ENCODE measurements around the gene LIPT2.

The LIPT2 gene

GRCh38 chr11:74492974-74493790, at the start of gene LIPT2:
Gene LIPT2 (minus strand): TSS chr11:74493724. CDS start chr11:74493703, 21 bp downstream.
- Histone ChIP-seq H3K9me3 (ENCODE audit: control insufficient read depth, insufficient read depth, low read depth, low read length) (no peaks in the 10 kb centered on the region), H3K36me3 (ENCODE audit: control insufficient read depth in 2 of 2, insufficient read depth in 1 of 2, low read length in 2 of 2) (no peaks in the 10 kb centered on the region), H3K4me3 (ENCODE audit: low read depth, low read length) (peak within 1 kb of the TSS; percentile 70), H3K4me1 (ENCODE audit: control insufficient read depth, insufficient read depth, low read length) (no peaks in the 10 kb centered on the region), H3K27ac (ENCODE audit: extremely low read depth, low read depth, low read length) (peak within 1 kb of the TSS; percentile 96)
- ChIA-PET POLR2A (interaction anchor here (0.6 to 2.5 kb wide), 43 partner anchors 8 to 749 kb away, joined by 3 to 22 read pairs (median 4); partner anchors contain the start of genes PGM2L1, POLD3, SPCS2 and UCP2), CTCF (interaction anchor here (0.8 to 2.1 kb wide), 8 partner anchors 20 to 104 kb away, joined by 3 to 5 read pairs (median 3); no protein-coding TSS in a partner anchor)
- TF ChIP-seq ZBTB7A (tag by site-specific recombination; IDR thresholded peaks at IDR 0.05; ENCODE audit: low read depth) (no peak), ZNF768 (tag by site-specific recombination; IDR thresholded peaks at IDR 0.05) (0 out of 2 replicates have a peak, but pooled peaks have one; percentile 29), KLF7 (tag by site-specific recombination; IDR thresholded peaks at IDR 0.05; ENCODE audit: borderline replicate concordance) (no peak), SCRT2 (tag by site-specific recombination; IDR thresholded peaks at IDR 0.05) (no peak), ZNF626 (tag by site-specific recombination; IDR thresholded peaks at IDR 0.05) (0 out of 2 replicates have a peak, but pooled peaks have one; percentile 71), ZNF214 (tag by site-specific recombination; IDR thresholded peaks at IDR 0.05; ENCODE audit: borderline replicate concordance) (no peak), ZBTB21 (tag by site-specific recombination; IDR thresholded peaks at IDR 0.05) (no peak), CTCF (tag by site-specific recombination; IDR thresholded peaks at IDR 0.05) (no peak), ZNF610 (tag by site-specific recombination; IDR thresholded peaks at IDR 0.05; ENCODE audit: borderline replicate concordance) (no peak), PATZ1 (tag by site-specific recombination; IDR thresholded peaks at IDR 0.05) (peak; percentile 59), ZNF561 (tag by site-specific recombination; IDR thresholded peaks at IDR 0.05; ENCODE audit: borderline replicate concordance) (peak; percentile 56; the same call in 1 of the 2 replicates), HIC1 (tag by site-specific recombination; IDR thresholded peaks at IDR 0.05) (peak; percentile 74; the same call in 1 of the 2 replicates), SCRT1 (tag by site-specific recombination; IDR thresholded peaks at IDR 0.05; ENCODE audit: borderline replicate concordance) (no peak), ZNF529 (tag by site-specific recombination; IDR thresholded peaks at IDR 0.05; ENCODE audit: insufficient replicate concordance) (no peak), EGR2 (tag by site-specific recombination; IDR thresholded peaks at IDR 0.05; ENCODE audit: low read depth) (peak; percentile 35; the same call in 1 of the 2 replicates), SP3 (tag by site-specific recombination; IDR thresholded peaks at IDR 0.05) (peak; percentile 62), ZBTB48 (tag by site-specific recombination; IDR thresholded peaks at IDR 0.05) (no peak), ZNF16 (tag by site-specific recombination; IDR thresholded peaks at IDR 0.05; ENCODE audit: low read depth) (no peak), ZSCAN5A (tag by site-specific recombination; IDR thresholded peaks at IDR 0.05) (0 out of 2 replicates have a peak, but pooled peaks have one; percentile 74), ZNF692 (tag by site-specific recombination; IDR thresholded peaks at IDR 0.05) (peak; percentile 71), ZBTB8A (tag by site-specific recombination; IDR thresholded peaks at IDR 0.05) (peak; percentile 56; the same call in 1 of the 2 replicates), ZNF585B (tag by site-specific recombination; IDR thresholded peaks at IDR 0.05) (no peak), ZNF121 (tag by site-specific recombination; IDR thresholded peaks at IDR 0.05) (0 out of 2 replicates have a peak, but pooled peaks have one; percentile 28), ZBTB17 (tag by site-specific recombination; IDR thresholded peaks at IDR 0.05) (peak; percentile 98), ZNF600 (tag by site-specific recombination; IDR thresholded peaks at IDR 0.05) (0 out of 2 replicates have a peak, but pooled peaks have one; percentile 56), ZBTB1 (tag by site-specific recombination; IDR thresholded peaks at IDR 0.05) (no peak), ZNF704 (tag by site-specific recombination; IDR thresholded peaks at IDR 0.05) (no peak)

Data from HEK293 (cell line).